Measurements from ENCODE around the gene MED9. TPM values are rescaled to one million over a fixed set of nuclear protein-coding genes. Genes with fewer than 3 reads are reported as not detected.

The MED9 gene
- total and polyA plus RNA-seq, 4 donors = 6.4 to 12.5 (median 8.8) TPM

- TF ChIP-seq RAD21 (IDR thresholded peaks at IDR 0.05) = no peak
- no peak for TF ChIP-seq YY1 (IDR thresholded peaks at IDR 0.05)
Observed at GRCh38 chr17:17507465-17508011, 30.7 kb downstream of the MED9 start (continued).

GRCh38 chr17:17508019-17508535 lies 31.3 kb downstream of the MED9 start:
- Histone ChIP-seq H3K27ac (ENCODE audit: low read depth in 1 of 2, low read length in 2 of 2) (no peak overlapping the region), H3K27me3 (ENCODE audit: control insufficient read depth in 4 of 4, insufficient read depth in 4 of 4, low read length in 3 of 4) (no peaks in the 10 kb centered on the region), H3K9me3 (ENCODE audit: control insufficient read depth in 4 of 4, low read length in 3 of 4) (no peaks in the 10 kb centered on the region), H3K4me1 (ENCODE audit: control insufficient read depth in 4 of 4, insufficient read depth in 4 of 4, low read length in 3 of 4) (no peaks in the 10 kb centered on the region), H3K9ac (ENCODE audit: low read depth in 1 of 2, low read length in 2 of 2) (no peak overlapping the region), H3K36me3 (ENCODE audit: control insufficient read depth in 4 of 4, insufficient read depth in 3 of 4, low read depth in 1 of 4, low read length in 3 of 4) (peaks cover 3 to 28% (median 9%) of the 10 kb centered on the region in 4 donors), H3K4me3 (ENCODE audit: low read depth in 1 of 3, low read length in 3 of 3) (no peak overlapping the region)
- DNase-seq (ENCODE audit: low spot score) = no peak
- WGBS = 93% methylated on average over 11 of the region's 11 CpGs
- TF ChIP-seq NR2F2 (IDR thresholded peaks at IDR 0.05) = no peak
- TF ChIP-seq HNF4G (IDR thresholded peaks at IDR 0.05) = no peak
- TF ChIP-seq, protein P1, sequence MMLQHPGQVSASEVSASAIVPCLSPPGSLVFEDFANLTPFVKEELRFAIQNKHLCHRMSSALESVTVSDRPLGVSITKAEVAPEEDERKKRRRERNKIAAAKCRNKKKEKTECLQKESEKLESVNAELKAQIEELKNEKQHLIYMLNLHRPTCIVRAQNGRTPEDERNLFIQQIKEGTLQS (IDR thresholded peaks at IDR 0.05) = no peak
- TF ChIP-seq ZBTB33 (IDR thresholded peaks at IDR 0.05) = no peak
- TF ChIP-seq HNF4A (conservative IDR thresholded peaks at IDR 0.05) = no peak
- TF ChIP-seq MAX (IDR thresholded peaks at IDR 0.05) = no peak
- no peak for TF ChIP-seq TAF1 (conservative IDR thresholded peaks at IDR 0.05)
- TF ChIP-seq FOXA1 (IDR thresholded peaks at IDR 0.05) = no peak
- no peak for TF ChIP-seq SP1 (IDR thresholded peaks at IDR 0.05)
- TF ChIP-seq REST (IDR thresholded peaks at IDR 0.05) = no peak
- no peak for TF ChIP-seq RXRA (IDR thresholded peaks at IDR 0.05)
- no peak for TF ChIP-seq EGR1 (IDR thresholded peaks at IDR 0.05; ENCODE audit: low read depth in 2 of 2)
- TF ChIP-seq, protein P2, sequence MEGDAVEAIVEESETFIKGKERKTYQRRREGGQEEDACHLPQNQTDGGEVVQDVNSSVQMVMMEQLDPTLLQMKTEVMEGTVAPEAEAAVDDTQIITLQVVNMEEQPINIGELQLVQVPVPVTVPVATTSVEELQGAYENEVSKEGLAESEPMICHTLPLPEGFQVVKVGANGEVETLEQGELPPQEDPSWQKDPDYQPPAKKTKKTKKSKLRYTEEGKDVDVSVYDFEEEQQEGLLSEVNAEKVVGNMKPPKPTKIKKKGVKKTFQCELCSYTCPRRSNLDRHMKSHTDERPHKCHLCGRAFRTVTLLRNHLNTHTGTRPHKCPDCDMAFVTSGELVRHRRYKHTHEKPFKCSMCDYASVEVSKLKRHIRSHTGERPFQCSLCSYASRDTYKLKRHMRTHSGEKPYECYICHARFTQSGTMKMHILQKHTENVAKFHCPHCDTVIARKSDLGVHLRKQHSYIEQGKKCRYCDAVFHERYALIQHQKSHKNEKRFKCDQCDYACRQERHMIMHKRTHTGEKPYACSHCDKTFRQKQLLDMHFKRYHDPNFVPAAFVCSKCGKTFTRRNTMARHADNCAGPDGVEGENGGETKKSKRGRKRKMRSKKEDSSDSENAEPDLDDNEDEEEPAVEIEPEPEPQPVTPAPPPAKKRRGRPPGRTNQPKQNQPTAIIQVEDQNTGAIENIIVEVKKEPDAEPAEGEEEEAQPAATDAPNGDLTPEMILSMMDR (IDR thresholded peaks at IDR 0.05; ENCODE audit: low read depth, low read length, missing input control) = no peak
- no peak for TF ChIP-seq RAD21 (IDR thresholded peaks at IDR 0.05)
- no peak for TF ChIP-seq FOXA2 (IDR thresholded peaks at IDR 0.05)
- no peak for TF ChIP-seq JUND (IDR thresholded peaks at IDR 0.05)
- no peak for TF ChIP-seq GABPA (IDR thresholded peaks at IDR 0.05 in 1 of 2, conservative IDR thresholded peaks at IDR 0.05 in 1 of 2)
- TF ChIP-seq YY1 (IDR thresholded peaks at IDR 0.05) = no peak

Measured in liver (tissue), 9 donors.